Endothelial cell of umbilical vein (primary cell): Measurements from ENCODE around the gene ALDH2. TPM values are rescaled to one million over a fixed set of nuclear protein-coding genes. Genes with fewer than 3 reads are reported as not detected.

Experiments used
- BruUV-seq: library from RNA; stranded (reverse); fragments of 400-500 nt; replicated peaks from 2 replicates; lab custom pipeline; 2021; lab: Mats Ljungman, UMichigan
- CTCF ChIA-PET: fragments of 300-600, 350-600 bp; sonication (Branson Sonifier 250); formaldehyde crosslinking; loops from one replicate; lab custom pipeline; 2021; ENCODE audit warnings: antibody characterized with exemption, inconsistent platforms; lab: Charles Lee
- POLR2A ChIA-PET: fragments of 300-600, 350-600 bp; sonication (Branson Sonifier 250); formaldehyde crosslinking; loops from one replicate; lab custom pipeline; 2021; ENCODE audit warnings: antibody characterized with exemption, inconsistent platforms; lab: Charles Lee
- DNase-seq: peaks from one replicate; pipeline ENCODE4 v3.0.0-alpha.2; 2011; ENCODE audit warnings: low read depth, low spot score
- FAIRE-seq: peaks from 2 replicates; lab custom pipeline; 2011; peaks lifted over from hg19 to GRCh38; lab: Jason Lieb, UNC
- H2AFZ ChIP-seq: 2 replicates; pipeline ENCODE4 v1.6.0; 2012; ENCODE audit warnings: low read depth, low read length, control low read depth, inconsistent platforms
- H3K27ac ChIP-seq: 2 replicates; pipeline ENCODE4 v1.5.1; 2011; ENCODE audit warnings: low read depth, mild to moderate bottlenecking, control low read depth, low read length, moderate library complexity; ENCODE audit not compliant: insufficient read depth
- H3K27me3 ChIP-seq, 2 experiments: 2 replicates each; pipeline versions ENCODE4 v1.6.0 to v1.6.1; 2011; ENCODE audit warnings: low read length in 2 of 2, mixed read lengths in 1 of 2; ENCODE audit not compliant: control insufficient read depth in 2 of 2, insufficient read depth in 2 of 2
- H3K36me3 ChIP-seq, 2 experiments: 2 replicates in 1 of 2; 3 replicates in 1 of 2; pipeline ENCODE4 v1.5.1; 2011; ENCODE audit warnings: low read length in 2 of 2, mild to moderate bottlenecking in 1 of 2, moderate library complexity in 1 of 2; ENCODE audit not compliant: control insufficient read depth in 2 of 2, insufficient read depth in 2 of 2; ENCODE audit errors: extremely low read depth in 1 of 2
- H3K4me1 ChIP-seq: 3 replicates; pipeline ENCODE4 v1.5.1; 2011; ENCODE audit warnings: mild to moderate bottlenecking, low read length; ENCODE audit not compliant: control insufficient read depth, insufficient read depth; ENCODE audit errors: extremely low read depth
- H3K4me2 ChIP-seq: 2 replicates; pipeline ENCODE4 v1.6.1; 2011; ENCODE audit warnings: low read length, control low read depth, mixed read lengths; ENCODE audit not compliant: insufficient read depth
- H3K4me3 ChIP-seq, 3 experiments: fragments of 200-600 bp in 1 of 3; sonication (generic), shearing (Covaris generic) in 1 of 3; replicated peaks in 1 of 3; 2 replicates each; pipeline ENCODE4 v1.5.1; 2011 to 2016; ENCODE audit warnings: control low read depth in 3 of 3, low read length in 3 of 3, mild to moderate bottlenecking in 2 of 3, inconsistent platforms in 1 of 3, low read depth in 1 of 3, moderate library complexity in 1 of 3; ENCODE audit not compliant: insufficient read depth in 1 of 3
- H3K79me2 ChIP-seq: 2 replicates; pipeline ENCODE4 v1.6.0; 2012; ENCODE audit warnings: low read length, inconsistent platforms; ENCODE audit not compliant: control insufficient read depth, insufficient read depth
- H3K9ac ChIP-seq: replicated peaks from 2 replicates; pipeline ENCODE3; 2011; ENCODE audit warnings: low read length, control low read depth; ENCODE audit not compliant: insufficient read depth; ENCODE audit errors: extremely low read depth
- H3K9me1 ChIP-seq: replicated peaks from 3 replicates; pipeline ENCODE4 v1.6.0; 2011; ENCODE audit warnings: mild to moderate bottlenecking, low read length; ENCODE audit not compliant: control insufficient read depth, insufficient read depth; ENCODE audit errors: extremely low read depth
- H3K9me3 ChIP-seq: replicated peaks from 2 replicates; pipeline ENCODE4 v1.5.1; 2012; ENCODE audit warnings: low read length, inconsistent platforms; ENCODE audit not compliant: control insufficient read depth, insufficient read depth
- H4K20me1 ChIP-seq: replicated peaks from 2 replicates; pipeline ENCODE3; 2011; ENCODE audit warnings: mild to moderate bottlenecking, low read length; ENCODE audit not compliant: control insufficient read depth, insufficient read depth; ENCODE audit errors: extremely low read depth
- FOS ChIP-seq: IDR thresholded peaks from 2 replicates; pipeline ENCODE4 v1.6.1; 2011; ENCODE audit warnings: mild to moderate bottlenecking, low read length, moderate library complexity, borderline replicate concordance; ENCODE audit not compliant: insufficient read depth
- JUN ChIP-seq: IDR thresholded peaks from 2 replicates; pipeline ENCODE4 v1.6.1; 2011; ENCODE audit warnings: borderline replicate concordance, low read depth; ENCODE audit not compliant: insufficient read length, insufficient read depth
- dilution Hi-C: fragments of 300-500 bp; cut with MboI; formaldehyde crosslinking; loops from one replicate; pipeline ENCODE4 v1.15.0; 2019; ENCODE audit warnings: low sequenced_read_pairs; ENCODE audit not compliant: extremely low pct_ligation_motif_present
- intact Hi-C: fragments of 100-400 bp; cut with micrococcal nuclease; formaldehyde crosslinking; loops from one replicate; pipeline ENCODE4 v1.10.0; 2022
- polyA plus RNA-seq, 4 experiments: library from polyadenylated mRNA; depleted of rRNA in 3 of 4; stranded (reverse) in 3 of 4; unstranded in 1 of 4; fragments of >200 nt; gene quantifications; 2 replicates each; pipeline versions ENCODE4 v1.2.1 to v1.2.3, GENCODE V29; 2011 to 2012; ENCODE audit warnings: missing spikeins in 1 of 4
- total RNA-seq: library from RNA; stranded (reverse); gene quantifications from 2 replicates; pipeline ENCODE4 v1.2.3, GENCODE V29; 2021
- TF ChIP-seq, protein P1 (sequence below): IDR thresholded peaks from 2 replicates; pipeline ENCODE4 v1.6.1; 2011; ENCODE audit not compliant: insufficient read depth, insufficient read length
- TF ChIP-seq, protein P2 (sequence below), 2 donors: IDR thresholded peaks; 1 replicate in 1 of 2; 2 replicates in 1 of 2; pipeline ENCODE4 v1.5.1; 2011; ENCODE audit warnings: low read length in 2 of 2, mild to moderate bottlenecking in 2 of 2, moderate library complexity in 2 of 2, control low read depth in 1 of 2, inconsistent platforms in 1 of 2, low read depth in 1 of 2; ENCODE audit not compliant: insufficient read depth in 1 of 2; ENCODE audit errors: extremely low read depth in 1 of 2

ALDH2 gene
- total and polyA plus RNA-seq, 2 donors (not counting 3 experiments of a cell fraction or from before 2014, with no cell fraction given), result 69.5 to 86.5 TPM

DNA sequence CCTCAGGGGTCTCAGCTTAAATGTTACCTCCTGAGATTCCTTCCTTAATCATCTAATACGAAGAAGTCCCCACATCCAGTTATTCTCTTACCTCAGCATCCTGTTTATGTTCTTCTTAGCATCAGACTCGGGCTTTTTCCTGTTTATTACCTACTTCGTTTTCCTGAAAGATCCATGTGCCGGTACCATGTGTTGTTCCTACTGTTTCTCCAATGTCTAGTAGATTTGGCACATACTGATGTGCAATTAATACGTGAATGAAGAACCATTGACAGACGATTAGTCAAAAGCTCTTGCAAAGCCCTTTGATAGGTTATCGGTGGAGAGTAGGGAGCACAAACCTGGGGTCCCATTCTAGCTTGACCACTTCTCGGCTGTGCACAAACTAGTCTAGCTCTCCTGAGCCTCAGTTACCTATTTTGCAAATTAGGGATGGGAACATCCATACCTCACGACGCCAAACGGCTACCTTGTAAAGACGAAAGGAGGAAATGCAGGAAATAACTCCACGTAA lies 74.6 kb downstream of the ALDH2 start:
- no peaks in the 10 kb centered on the region for H3K27me3 ChIP-seq
- H3K9me1 ChIP-seq, result no peaks in the 10 kb centered on the region
- peaks cover 64% of the 10 kb centered on the region for H3K79me2 ChIP-seq
- H3K9ac ChIP-seq, result peak overlapping the region; percentile 87
- BruUV-seq, result TSS peak; percentile 87
- H3K4me2 ChIP-seq, result peak overlapping the region; percentile 93
- peak; percentile 49 for FAIRE-seq
- POLR2A ChIA-PET, result interaction anchor here (1.1 kb wide), 1 partner anchor 27 kb away, joined by 4 read pairs; no protein-coding TSS in a partner anchor
- H3K9me3 ChIP-seq, result no peaks in the 10 kb centered on the region
- peaks cover 4% of the 10 kb centered on the region in 2 experiments for H3K36me3 ChIP-seq
- H4K20me1 ChIP-seq, result no peaks in the 10 kb centered on the region
- dilution Hi-C loops (no loop called here), intact Hi-C loops (loop anchor here (5.0 to 10.0 kb wide), 2 partner anchors 171 to 574 kb away; partner anchors contain the start of genes ERP29, PTPN11 and TMEM116)
- TF ChIP-seq, protein P1, sequence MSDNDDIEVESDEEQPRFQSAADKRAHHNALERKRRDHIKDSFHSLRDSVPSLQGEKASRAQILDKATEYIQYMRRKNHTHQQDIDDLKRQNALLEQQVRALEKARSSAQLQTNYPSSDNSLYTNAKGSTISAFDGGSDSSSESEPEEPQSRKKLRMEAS, result peak; percentile 6
- no peak for TF ChIP-seq JUN
- TF ChIP-seq FOS, result no peak
- TF ChIP-seq, protein P2, sequence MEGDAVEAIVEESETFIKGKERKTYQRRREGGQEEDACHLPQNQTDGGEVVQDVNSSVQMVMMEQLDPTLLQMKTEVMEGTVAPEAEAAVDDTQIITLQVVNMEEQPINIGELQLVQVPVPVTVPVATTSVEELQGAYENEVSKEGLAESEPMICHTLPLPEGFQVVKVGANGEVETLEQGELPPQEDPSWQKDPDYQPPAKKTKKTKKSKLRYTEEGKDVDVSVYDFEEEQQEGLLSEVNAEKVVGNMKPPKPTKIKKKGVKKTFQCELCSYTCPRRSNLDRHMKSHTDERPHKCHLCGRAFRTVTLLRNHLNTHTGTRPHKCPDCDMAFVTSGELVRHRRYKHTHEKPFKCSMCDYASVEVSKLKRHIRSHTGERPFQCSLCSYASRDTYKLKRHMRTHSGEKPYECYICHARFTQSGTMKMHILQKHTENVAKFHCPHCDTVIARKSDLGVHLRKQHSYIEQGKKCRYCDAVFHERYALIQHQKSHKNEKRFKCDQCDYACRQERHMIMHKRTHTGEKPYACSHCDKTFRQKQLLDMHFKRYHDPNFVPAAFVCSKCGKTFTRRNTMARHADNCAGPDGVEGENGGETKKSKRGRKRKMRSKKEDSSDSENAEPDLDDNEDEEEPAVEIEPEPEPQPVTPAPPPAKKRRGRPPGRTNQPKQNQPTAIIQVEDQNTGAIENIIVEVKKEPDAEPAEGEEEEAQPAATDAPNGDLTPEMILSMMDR (IDR thresholded peaks at IDR 0.05; ENCODE audit: extremely low read depth in 1 of 2, insufficient read depth in 1 of 2, low read depth in 1 of 2, low read length in 2 of 2), result no peak
- CTCF ChIA-PET, result interaction anchor here (0.7 to 1.3 kb wide), 4 partner anchors 19 to 546 kb away, joined by 3 to 5 read pairs (median 3); no protein-coding TSS in a partner anchor
- peak overlapping the region; percentile 57 to 97 (median 77) for H3K4me3 ChIP-seq
- peaks cover 17% of the 10 kb centered on the region for H3K4me1 ChIP-seq
- peak; percentile 63 for DNase-seq
- H3K27ac ChIP-seq, result peak overlapping the region; percentile 83
- H2AFZ ChIP-seq, result peak overlapping the region; percentile 67
